WTC11 (cell line): Measurements from ENCODE around the gene MYO5B. TPM values are rescaled to one million over a fixed set of nuclear protein-coding genes. Genes with fewer than 3 reads are reported as not detected.

Experiments used
- ATAC-seq: fragments of 200-7000 bp; cut with Tn5 transposase; 2 replicates; pipeline ENCODE4 v1.10.0; 2021; ENCODE audit warnings: mild to moderate bottlenecking, moderate library complexity
- CTCF ChIA-PET: fragments of 300-600 bp; sonication (Branson Sonifier 250); formaldehyde crosslinking; loops from one replicate; lab custom pipeline; 2021; ENCODE audit warnings: antibody characterized with exemption; lab: Charles Lee
- POLR2A ChIA-PET: fragments of 350-600 bp; sonication (Branson Sonifier 250); formaldehyde crosslinking; loops from one replicate; lab custom pipeline; 2021; ENCODE audit warnings: antibody characterized with exemption; lab: Charles Lee
- DNase-seq: peaks from one replicate; pipeline ENCODE4 v3.0.0; 2021; ENCODE audit warnings: low spot score
- H3K27ac Mint-ChIP-seq: 2 replicates; pipeline ENCODE4 v1.8.0; 2021; ENCODE audit warnings: mixed read lengths
- H3K27me3 Mint-ChIP-seq: 2 replicates; pipeline ENCODE4 v1.8.0; 2021; ENCODE audit warnings: low read depth, mild to moderate bottlenecking, moderate library complexity, mixed read lengths
- H3K36me3 Mint-ChIP-seq: 2 replicates; pipeline ENCODE4 v1.8.0; 2021; ENCODE audit warnings: mixed read lengths
- H3K4me1 Mint-ChIP-seq: 2 replicates; pipeline ENCODE4 v1.8.0; 2022; ENCODE audit warnings: mixed read lengths
- H3K4me3 Mint-ChIP-seq: 2 replicates; pipeline ENCODE4 v1.8.0; 2021; ENCODE audit warnings: mild to moderate bottlenecking, moderate library complexity, mixed read lengths
- H3K9me3 Mint-ChIP-seq: 2 replicates; pipeline ENCODE4 v1.8.0; 2021; ENCODE audit warnings: mixed read lengths
- AFF4 ChIP-seq: sonication (generic); formaldehyde crosslinking; IDR thresholded peaks from 2 replicates; pipeline ENCODE4 v1.8.1; 2023; ENCODE audit warnings: mild to moderate bottlenecking, missing genetic modification reagents, borderline replicate concordance
- ATF6 ChIP-seq: sonication (generic); formaldehyde crosslinking; IDR thresholded peaks from 2 replicates; pipeline ENCODE4 v1.8.1; 2023; ENCODE audit warnings: mild to moderate bottlenecking, missing genetic modification reagents
- CREM ChIP-seq: sonication (generic); formaldehyde crosslinking; IDR thresholded peaks from 2 replicates; pipeline ENCODE4 v1.8.1; 2022; ENCODE audit warnings: mild to moderate bottlenecking, missing genetic modification reagents, moderate library complexity
- CTCF ChIP-seq: fragments of 200-600 bp; IDR thresholded peaks from 2 replicates; pipeline ENCODE4 v1.8.0; 2022; ENCODE audit warnings: antibody characterized with exemption
- E2F1 ChIP-seq: sonication (generic); formaldehyde crosslinking; IDR thresholded peaks from 2 replicates; pipeline ENCODE4 v1.8.0; 2022; ENCODE audit warnings: mild to moderate bottlenecking, missing genetic modification reagents
- FOXK1 ChIP-seq: sonication (generic); formaldehyde crosslinking; IDR thresholded peaks from 2 replicates; pipeline ENCODE4 v1.8.0; 2022; ENCODE audit warnings: mild to moderate bottlenecking, moderate library complexity, missing genetic modification reagents
- FOXP1 ChIP-seq: sonication (generic); formaldehyde crosslinking; IDR thresholded peaks from 2 replicates; pipeline ENCODE4 v1.8.0; 2022; ENCODE audit warnings: missing genetic modification reagents, mild to moderate bottlenecking, moderate library complexity, borderline replicate concordance
- GABPB1 ChIP-seq: sonication (generic); formaldehyde crosslinking; IDR thresholded peaks from 2 replicates; pipeline ENCODE4 v1.8.1; 2023; ENCODE audit warnings: mild to moderate bottlenecking, missing genetic modification reagents
- GTF2I ChIP-seq: fragments of 250-450 bp; sonication (Bioruptor Pico); conservative IDR thresholded peaks from 2 replicates; pipeline ENCODE4 v1.4.0; 2021; ENCODE audit warnings: mild to moderate bottlenecking
- JAZF1 ChIP-seq: fragments of 250-450 bp; sonication (Bioruptor Pico); IDR thresholded peaks from 2 replicates; pipeline ENCODE4 v1.9.0; 2021; ENCODE audit warnings: moderate library complexity, mild to moderate bottlenecking, inconsistent platforms
- JUN ChIP-seq: sonication (generic); formaldehyde crosslinking; IDR thresholded peaks from 2 replicates; pipeline ENCODE4 v1.8.0; 2023; ENCODE audit warnings: mild to moderate bottlenecking, missing genetic modification reagents
- NFATC4 ChIP-seq: fragments of 250-450 bp; sonication (Bioruptor Pico); IDR thresholded peaks from 2 replicates; pipeline ENCODE4 v1.9.0; 2021; ENCODE audit warnings: mild to moderate bottlenecking
- RELA ChIP-seq: sonication (generic); formaldehyde crosslinking; IDR thresholded peaks from 2 replicates; pipeline ENCODE4 v1.8.1; 2022; ENCODE audit warnings: missing genetic modification reagents, mild to moderate bottlenecking, borderline replicate concordance
- SOX15 ChIP-seq: fragments of 250-450 bp; sonication (Bioruptor Pico); IDR thresholded peaks from 2 replicates; pipeline ENCODE4 v1.9.0; 2021; ENCODE audit warnings: mild to moderate bottlenecking
- TCF7 ChIP-seq: sonication (generic); formaldehyde crosslinking; IDR thresholded peaks from 2 replicates; pipeline ENCODE4 v1.8.0; 2022; ENCODE audit warnings: mild to moderate bottlenecking, low read depth, missing genetic modification reagents, moderate library complexity
- TEAD4 ChIP-seq: sonication (generic); formaldehyde crosslinking; IDR thresholded peaks from 2 replicates; pipeline ENCODE4 v1.8.0; 2022; ENCODE audit warnings: mild to moderate bottlenecking, missing genetic modification reagents
- ZNF219 ChIP-seq: sonication (generic); formaldehyde crosslinking; IDR thresholded peaks from 2 replicates; pipeline ENCODE4 v1.8.0; 2023; ENCODE audit warnings: missing genetic modification reagents, mild to moderate bottlenecking, borderline replicate concordance
- ZNF263 ChIP-seq: sonication (generic); formaldehyde crosslinking; IDR thresholded peaks from 2 replicates; pipeline ENCODE4 v1.8.1; 2022; ENCODE audit warnings: low read depth, mild to moderate bottlenecking, moderate library complexity, missing genetic modification reagents
- ZNF281 ChIP-seq: sonication (generic); formaldehyde crosslinking; IDR thresholded peaks from 2 replicates; pipeline ENCODE4 v1.8.0; 2023; ENCODE audit warnings: mild to moderate bottlenecking, missing genetic modification reagents
- ZNF416 ChIP-seq: fragments of 250-450 bp; sonication (Bioruptor Pico); IDR thresholded peaks from 2 replicates; pipeline ENCODE4 v1.9.0; 2021; ENCODE audit warnings: mild to moderate bottlenecking, inconsistent platforms
- ZNF512 ChIP-seq: sonication (generic); formaldehyde crosslinking; IDR thresholded peaks from 2 replicates; pipeline ENCODE4 v1.8.1; 2022; ENCODE audit warnings: missing genetic modification reagents, borderline replicate concordance
- total RNA-seq: library from RNA; stranded (reverse); gene quantifications from 3 replicates; pipeline ENCODE4 v1.2.3, GENCODE V29; 2021

The MYO5B gene
- total RNA-seq, 1 experiment from 2014 or later = 8.7 TPM

GRCh38 chr18:50188652-50189051 is 6.3 kb downstream of the MYO5B start:
- ChIA-PET POLR2A (no interaction called here), CTCF (no interaction called here)
- ATAC-seq = no peak
- DNase-seq = no peak
- TF ChIP-seq JUN (no peak), FOXP1 (CRISPR knock-in tag) (no peak), RELA (no peak), E2F1 (CRISPR knock-in tag) (no peak), CTCF (no peak), ZNF281 (CRISPR knock-in tag) (no peak), GABPB1 (CRISPR knock-in tag) (no peak), GTF2I (CRISPR knock-in tag) (no peak), JAZF1 (no peak), NFATC4 (CRISPR knock-in tag) (no peak), SOX15 (CRISPR knock-in tag) (no peak), FOXK1 (CRISPR knock-in tag) (no peak), TEAD4 (CRISPR knock-in tag) (no peak), TCF7 (no peak), ZNF416 (CRISPR knock-in tag) (no peak), ZNF263 (CRISPR knock-in tag) (no peak), ATF6 (CRISPR knock-in tag) (no peak)
- H3K27ac Mint-ChIP-seq = no peak overlapping the region
- H3K9me3 Mint-ChIP-seq = 0 out of 2 replicates have a peak, but pooled peaks cover 6% of the 10 kb centered on the region
- peaks cover 16% of the 10 kb centered on the region for H3K4me1 Mint-ChIP-seq
- H3K36me3 Mint-ChIP-seq = no peaks in the 10 kb centered on the region
- H3K4me3 Mint-ChIP-seq = no peak overlapping the region
- peaks cover 38% of the 10 kb centered on the region for H3K27me3 Mint-ChIP-seq

GRCh38 chr18:50187659-50188058 is 7.3 kb downstream of the MYO5B start:
- CTCF ChIA-PET = interaction anchor here (1.6 to 2.7 kb wide), 2 partner anchors 16 to 136 kb away, joined by 4 to 9 read pairs; no protein-coding TSS in a partner anchor
- H3K27me3 Mint-ChIP-seq = peaks cover 28% of the 10 kb centered on the region

More at GRCh38 chr18:50187659-50188058, 7.3 kb downstream of the MYO5B start:
- POLR2A ChIA-PET = no interaction called here
- Mint-ChIP-seq H3K27ac (no peak overlapping the region), H3K4me1 (peaks cover 12% of the 10 kb centered on the region), H3K4me3 (no peak overlapping the region), H3K36me3 (no peaks in the 10 kb centered on the region), H3K9me3 (0 out of 2 replicates have a peak, but pooled peaks cover 6% of the 10 kb centered on the region)
- ATAC-seq (no peak), DNase-seq (no peak)
- TF ChIP-seq NFATC4 (CRISPR knock-in tag) = no peak
- no peak for TF ChIP-seq ZNF219 (CRISPR knock-in tag)
- no peak for TF ChIP-seq AFF4 (CRISPR knock-in tag)
- no peak for TF ChIP-seq ZNF512 (CRISPR knock-in tag)
- no peak for TF ChIP-seq CREM (CRISPR knock-in tag)
